Panc1 (cell line): ENCODE measurements around the gene ERI2. TPM values are rescaled to one million over a fixed set of nuclear protein-coding genes. Genes with fewer than 3 reads are reported as not detected.

Source experiments
- ATAC-seq: fragments of 200-7000 bp; cut with Tn5 transposase; 2 replicates; pipeline ENCODE4 v1.9.1; 2020; ENCODE audit warnings: mild to moderate bottlenecking, moderate library complexity
- BruUV-seq: library from RNA; stranded (reverse); fragments of 400-500 nt; replicated peaks from 2 replicates; lab custom pipeline; 2021; lab: Mats Ljungman, UMichigan
- CTCF ChIA-PET: fragments of 300-600 bp; sonication (Branson Sonifier 250); formaldehyde crosslinking; loops from one replicate; lab custom pipeline; 2022; ENCODE audit warnings: antibody characterized with exemption; lab: Charles Lee
- POLR2A ChIA-PET: fragments of 300-600 bp; sonication (Branson Sonifier 250); formaldehyde crosslinking; loops from one replicate; lab custom pipeline; 2022; ENCODE audit warnings: antibody characterized with exemption; lab: Charles Lee
- DNase-seq: peaks from one replicate; pipeline ENCODE4 v3.0.0-alpha.2; 2010; ENCODE audit warnings: low read depth, low spot score
- H3K27ac ChIP-seq: 2 replicates; pipeline ENCODE4 v1.5.1; 2011; ENCODE audit warnings: mild to moderate bottlenecking, low read length, inconsistent platforms
- H3K27me3 ChIP-seq: fragments of 200-500 bp; sonication (Bioruptor generic); 2 replicates; pipeline ENCODE4 v1.6.0; 2014; ENCODE audit warnings: low read length, inconsistent platforms; ENCODE audit not compliant: control insufficient read depth, insufficient read depth
- H3K36me3 ChIP-seq: fragments of 200-500 bp; sonication (Bioruptor generic); 2 replicates; pipeline ENCODE4 v1.5.1; 2014; ENCODE audit warnings: inconsistent platforms, mild to moderate bottlenecking, low read length, moderate library complexity; ENCODE audit not compliant: control insufficient read depth, insufficient read depth
- H3K4me1 ChIP-seq: 2 replicates; pipeline ENCODE4 v1.5.1; 2011; ENCODE audit warnings: inconsistent platforms, mild to moderate bottlenecking, low read length, moderate library complexity; ENCODE audit not compliant: control insufficient read depth, insufficient read depth
- H3K4me3 ChIP-seq, 2 experiments: 2 replicates each; pipeline ENCODE4 v1.5.1; 2011 to 2012; ENCODE audit warnings: low read depth in 2 of 2, low read length in 2 of 2, mild to moderate bottlenecking in 2 of 2, inconsistent platforms in 1 of 2, moderate library complexity in 1 of 2
- H3K9me3 ChIP-seq: fragments of 200-500 bp; sonication (Bioruptor generic); 2 replicates; pipeline ENCODE4 v1.5.1; 2014; ENCODE audit warnings: low read depth, mild to moderate bottlenecking, inconsistent platforms, low read length, moderate library complexity; ENCODE audit not compliant: control insufficient read depth, insufficient read depth
- POLR2AphosphoS5 ChIP-seq: IDR thresholded peaks from 2 replicates; pipeline ENCODE4 v1.6.1; 2012; ENCODE audit warnings: mild to moderate bottlenecking, low read depth, low read length, moderate library complexity
- SIN3A ChIP-seq: IDR thresholded peaks from 2 replicates; pipeline ENCODE4 v1.6.1; 2012; ENCODE audit warnings: low read depth, mild to moderate bottlenecking, low read length, moderate library complexity, borderline replicate concordance; ENCODE audit not compliant: insufficient read depth
- TCF7L2 ChIP-seq: IDR thresholded peaks from 2 replicates; pipeline ENCODE4 v1.6.1; 2011; ENCODE audit warnings: mild to moderate bottlenecking, low read depth, low read length, inconsistent platforms
- in situ Hi-C: cut with HindIII; loops from 2 replicates; pipeline ENCODE4 v1.10.0; 2016; ENCODE audit warnings: low sequenced_read_pairs, low pct_unique_long_range_greater_than_20kb
- intact Hi-C: fragments of 100-400 bp; cut with micrococcal nuclease; formaldehyde crosslinking; loops from one replicate; pipeline ENCODE4 v1.10.0; 2022; ENCODE audit not compliant: unreplicated experiment
- total RNA-seq: library from RNA; stranded (reverse); gene quantifications from one replicate; pipeline ENCODE4 v1.2.1, GENCODE V29; 2021; ENCODE audit not compliant: unreplicated experiment
- TF ChIP-seq, protein P1 (sequence below): fragments of 450-650 bp; IDR thresholded peaks from 2 replicates; pipeline ENCODE4 v1.5.1; 2017; ENCODE audit warnings: mild to moderate bottlenecking
- TF ChIP-seq, protein P2 (sequence below), 2 experiments: IDR thresholded peaks; 2 replicates each; pipeline ENCODE4 v1.6.1; 2011 to 2012; ENCODE audit warnings: low read depth in 2 of 2, control low read depth in 1 of 2, low read length in 1 of 2, mild to moderate bottlenecking in 1 of 2, moderate library complexity in 1 of 2; ENCODE audit not compliant: insufficient read depth in 1 of 2

The ERI2 gene
- total RNA-seq, 1 experiment from 2014 or later: 20.4 TPM

DNA sequence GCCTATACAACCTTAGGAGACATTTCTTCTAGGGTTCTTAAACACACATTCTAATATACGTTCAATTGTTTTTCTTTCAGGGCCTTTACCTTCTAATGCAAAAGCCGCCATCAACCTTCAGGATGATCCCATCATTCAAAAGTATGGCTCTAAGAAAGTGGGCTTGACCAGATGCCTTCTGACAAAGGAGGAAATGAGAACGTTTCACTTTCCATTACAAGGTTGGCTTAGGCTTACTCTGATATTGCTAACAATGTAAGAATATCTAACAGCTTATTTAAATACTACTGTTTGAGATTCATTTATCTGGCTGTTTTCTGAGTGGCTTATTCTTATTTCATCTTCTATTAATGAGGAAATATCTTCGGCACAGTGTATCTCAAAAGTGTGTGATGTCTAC lies 15.4 kb upstream of the ERI2 start:
- in situ Hi-C loops: no loop called here
- DNase-seq (no peak), ATAC-seq (no peak)
- TF ChIP-seq, protein P1, sequence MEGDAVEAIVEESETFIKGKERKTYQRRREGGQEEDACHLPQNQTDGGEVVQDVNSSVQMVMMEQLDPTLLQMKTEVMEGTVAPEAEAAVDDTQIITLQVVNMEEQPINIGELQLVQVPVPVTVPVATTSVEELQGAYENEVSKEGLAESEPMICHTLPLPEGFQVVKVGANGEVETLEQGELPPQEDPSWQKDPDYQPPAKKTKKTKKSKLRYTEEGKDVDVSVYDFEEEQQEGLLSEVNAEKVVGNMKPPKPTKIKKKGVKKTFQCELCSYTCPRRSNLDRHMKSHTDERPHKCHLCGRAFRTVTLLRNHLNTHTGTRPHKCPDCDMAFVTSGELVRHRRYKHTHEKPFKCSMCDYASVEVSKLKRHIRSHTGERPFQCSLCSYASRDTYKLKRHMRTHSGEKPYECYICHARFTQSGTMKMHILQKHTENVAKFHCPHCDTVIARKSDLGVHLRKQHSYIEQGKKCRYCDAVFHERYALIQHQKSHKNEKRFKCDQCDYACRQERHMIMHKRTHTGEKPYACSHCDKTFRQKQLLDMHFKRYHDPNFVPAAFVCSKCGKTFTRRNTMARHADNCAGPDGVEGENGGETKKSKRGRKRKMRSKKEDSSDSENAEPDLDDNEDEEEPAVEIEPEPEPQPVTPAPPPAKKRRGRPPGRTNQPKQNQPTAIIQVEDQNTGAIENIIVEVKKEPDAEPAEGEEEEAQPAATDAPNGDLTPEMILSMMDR: no peak
- TF ChIP-seq SIN3A (no peak), TCF7L2 (no peak)
- no peak overlapping the region for H3K4me3 ChIP-seq
- ChIA-PET CTCF (no interaction called here), POLR2A (no interaction called here)
- BruUV-seq: no TSS peak
- no peaks in the 10 kb centered on the region for H3K27me3 ChIP-seq
- no peaks in the 10 kb centered on the region for H3K9me3 ChIP-seq
- intact Hi-C loops: no loop called here
- H3K4me1 ChIP-seq: no peaks in the 10 kb centered on the region
- peaks cover 20% of the 10 kb centered on the region for H3K36me3 ChIP-seq
- no peak overlapping the region for H3K27ac ChIP-seq

DNA sequence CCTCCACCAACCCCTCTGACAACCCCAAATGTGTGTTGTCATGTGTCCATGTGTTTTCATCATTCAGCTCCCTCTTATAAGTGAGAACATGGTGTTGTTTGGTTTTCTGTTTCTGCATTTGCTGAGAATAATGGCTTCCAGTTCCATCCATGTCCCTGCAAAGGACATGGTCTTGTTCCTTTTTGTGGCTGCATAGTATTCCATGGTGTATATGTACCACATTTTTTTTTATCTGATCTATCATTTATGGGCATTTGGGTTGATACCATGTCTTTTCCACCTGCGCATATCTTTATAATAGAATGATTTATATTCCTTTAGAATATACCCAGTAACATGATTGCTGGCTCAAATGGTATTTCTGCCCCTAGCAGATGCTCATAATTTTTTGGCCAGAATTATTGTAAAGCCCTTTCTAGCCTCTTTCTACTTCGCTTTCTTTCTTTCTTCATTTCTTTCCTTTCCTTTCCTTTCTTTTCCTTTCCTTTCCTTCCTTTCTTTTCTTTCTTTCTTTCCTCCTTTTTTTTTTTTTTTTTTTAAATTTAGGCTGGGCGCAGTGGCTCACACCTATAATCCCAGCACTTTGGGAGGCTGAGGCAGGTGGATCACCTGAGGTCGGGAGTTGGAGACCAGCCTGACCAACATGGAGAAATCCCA lies 12.8 kb upstream of the ERI2 start:
- TF ChIP-seq SIN3A (no peak), TCF7L2 (no peak), POLR2AphosphoS5 (no peak)
- TF ChIP-seq, protein P1: no peak
- TF ChIP-seq, protein P2, sequence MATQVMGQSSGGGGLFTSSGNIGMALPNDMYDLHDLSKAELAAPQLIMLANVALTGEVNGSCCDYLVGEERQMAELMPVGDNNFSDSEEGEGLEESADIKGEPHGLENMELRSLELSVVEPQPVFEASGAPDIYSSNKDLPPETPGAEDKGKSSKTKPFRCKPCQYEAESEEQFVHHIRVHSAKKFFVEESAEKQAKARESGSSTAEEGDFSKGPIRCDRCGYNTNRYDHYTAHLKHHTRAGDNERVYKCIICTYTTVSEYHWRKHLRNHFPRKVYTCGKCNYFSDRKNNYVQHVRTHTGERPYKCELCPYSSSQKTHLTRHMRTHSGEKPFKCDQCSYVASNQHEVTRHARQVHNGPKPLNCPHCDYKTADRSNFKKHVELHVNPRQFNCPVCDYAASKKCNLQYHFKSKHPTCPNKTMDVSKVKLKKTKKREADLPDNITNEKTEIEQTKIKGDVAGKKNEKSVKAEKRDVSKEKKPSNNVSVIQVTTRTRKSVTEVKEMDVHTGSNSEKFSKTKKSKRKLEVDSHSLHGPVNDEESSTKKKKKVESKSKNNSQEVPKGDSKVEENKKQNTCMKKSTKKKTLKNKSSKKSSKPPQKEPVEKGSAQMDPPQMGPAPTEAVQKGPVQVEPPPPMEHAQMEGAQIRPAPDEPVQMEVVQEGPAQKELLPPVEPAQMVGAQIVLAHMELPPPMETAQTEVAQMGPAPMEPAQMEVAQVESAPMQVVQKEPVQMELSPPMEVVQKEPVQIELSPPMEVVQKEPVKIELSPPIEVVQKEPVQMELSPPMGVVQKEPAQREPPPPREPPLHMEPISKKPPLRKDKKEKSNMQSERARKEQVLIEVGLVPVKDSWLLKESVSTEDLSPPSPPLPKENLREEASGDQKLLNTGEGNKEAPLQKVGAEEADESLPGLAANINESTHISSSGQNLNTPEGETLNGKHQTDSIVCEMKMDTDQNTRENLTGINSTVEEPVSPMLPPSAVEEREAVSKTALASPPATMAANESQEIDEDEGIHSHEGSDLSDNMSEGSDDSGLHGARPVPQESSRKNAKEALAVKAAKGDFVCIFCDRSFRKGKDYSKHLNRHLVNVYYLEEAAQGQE (IDR thresholded peaks at IDR 0.05; ENCODE audit: insufficient read depth in 1 of 2, low read depth in 2 of 2, low read length in 1 of 2): no peak
- Histone ChIP-seq H3K36me3 (peaks cover 13% of the 10 kb centered on the region), H3K27me3 (no peaks in the 10 kb centered on the region), H3K4me3 (no peak overlapping the region), H3K4me1 (no peaks in the 10 kb centered on the region), H3K9me3 (no peaks in the 10 kb centered on the region), H3K27ac (no peak overlapping the region)
- intact Hi-C loops (no loop called here), in situ Hi-C loops (no loop called here)
- POLR2A ChIA-PET: no interaction called here
- no peak for DNase-seq
- no peak for ATAC-seq
- no TSS peak for BruUV-seq
- CTCF ChIA-PET: no interaction called here
